Calu3 (cell line): ENCODE measurements around the gene RSRP1. TPM values are rescaled to one million over a fixed set of nuclear protein-coding genes. Genes with fewer than 3 reads are reported as not detected.

Experiments used
- BruUV-seq: library from RNA; stranded (reverse); fragments of 400-500 nt; replicated peaks from 2 replicates; lab custom pipeline; 2021; lab: Mats Ljungman, UMichigan
- CTCF ChIA-PET: fragments of 300-600 bp; sonication (Branson Sonifier 250); formaldehyde crosslinking; loops from one replicate; lab custom pipeline; 2022; ENCODE audit warnings: antibody characterized with exemption; lab: Charles Lee
- DNase-seq: peaks from one replicate; pipeline ENCODE4 v3.0.0; 2022
- H3K27ac Mint-ChIP-seq: one replicate; pipeline ENCODE4 v1.8.0; 2022; ENCODE audit warnings: mixed read lengths; ENCODE audit not compliant: unreplicated experiment
- H3K27me3 Mint-ChIP-seq: one replicate; pipeline ENCODE4 v1.8.0; 2022; ENCODE audit warnings: mixed read lengths; ENCODE audit not compliant: unreplicated experiment
- H3K36me3 Mint-ChIP-seq: one replicate; pipeline ENCODE4 v1.8.0; 2022; ENCODE audit warnings: mild to moderate bottlenecking, moderate library complexity, mixed read lengths; ENCODE audit not compliant: insufficient read depth, unreplicated experiment
- H3K4me1 Mint-ChIP-seq: one replicate; pipeline ENCODE4 v1.8.0; 2022; ENCODE audit warnings: mild to moderate bottlenecking, low read depth, mixed read lengths; ENCODE audit not compliant: unreplicated experiment
- H3K4me3 Mint-ChIP-seq: one replicate; pipeline ENCODE4 v1.8.0; 2022; ENCODE audit warnings: mild to moderate bottlenecking, low read depth, moderate library complexity, mixed read lengths; ENCODE audit not compliant: unreplicated experiment
- H3K9me3 Mint-ChIP-seq: one replicate; pipeline ENCODE4 v1.8.0; 2022; ENCODE audit warnings: low read depth, mixed read lengths; ENCODE audit not compliant: unreplicated experiment
- CTCF ChIP-seq: fragments of 200-600 bp; IDR thresholded peaks from one replicate; pipeline ENCODE4 v1.8.0; 2022; ENCODE audit warnings: antibody characterized with exemption; ENCODE audit not compliant: unreplicated experiment
- intact Hi-C: fragments of 100-400 bp; cut with micrococcal nuclease; formaldehyde crosslinking; loops from one replicate; pipeline ENCODE4 v1.10.0; 2022; ENCODE audit not compliant: unreplicated experiment
- total RNA-seq: library from RNA; stranded (reverse); gene quantifications from 2 replicates; pipeline ENCODE4 v1.2.3, GENCODE V29; 2022

RSRP1 gene
- total RNA-seq, 1 experiment from 2014 or later, result 56.9 TPM

- Mint-ChIP-seq H3K36me3 (no peaks in the 10 kb centered on the region), H3K4me3 (no peak overlapping the region), H3K27ac (no peak overlapping the region), H3K4me1 (peaks cover 10% of the 10 kb centered on the region), H3K9me3 (no peaks in the 10 kb centered on the region), H3K27me3 (peaks cover 43% of the 10 kb centered on the region)
- BruUV-seq, result no TSS peak
- no peak for TF ChIP-seq CTCF
- CTCF ChIA-PET, result no interaction called here
- DNase-seq, result no peak
- intact Hi-C loops, result no loop called here
Measured at GRCh38 chr1:25194572-25195020, 52.7 kb downstream of the RSRP1 start.

GRCh38 chr1:25194054-25194453, 53.2 kb downstream of the RSRP1 start:
- no peak overlapping the region for H3K4me3 Mint-ChIP-seq
- H3K36me3 Mint-ChIP-seq, result no peaks in the 10 kb centered on the region
- BruUV-seq, result no TSS peak
- H3K9me3 Mint-ChIP-seq, result no peaks in the 10 kb centered on the region
- H3K27ac Mint-ChIP-seq, result no peak overlapping the region
- intact Hi-C loops, result no loop called here
- peaks cover 38% of the 10 kb centered on the region for H3K27me3 Mint-ChIP-seq
- no peak for TF ChIP-seq CTCF
- peaks cover 10% of the 10 kb centered on the region for H3K4me1 Mint-ChIP-seq
- CTCF ChIA-PET, result no interaction called here
- DNase-seq, result no peak

GRCh38 chr1:25193229-25193628, 54.0 kb downstream of the RSRP1 start:
- no peak for TF ChIP-seq CTCF
- Mint-ChIP-seq H3K9me3 (no peaks in the 10 kb centered on the region), H3K4me1 (peaks cover 9% of the 10 kb centered on the region), H3K36me3 (no peaks in the 10 kb centered on the region), H3K27ac (no peak overlapping the region), H3K27me3 (peaks cover 30% of the 10 kb centered on the region), H3K4me3 (no peak overlapping the region)
- DNase-seq, result no peak
- CTCF ChIA-PET, result no interaction called here
- intact Hi-C loops, result no loop called here
- no TSS peak for BruUV-seq

Other genes with a start within 250 kb of the RSRP1 start
- 24.3 and 28.2 TPM in 2 replicates for gene SYF2, start 15.0 kb downstream of the RSRP1 start, total RNA-seq
- not detected in 2 replicates for gene RHD, start 25.1 kb upstream of the RSRP1 start, total RNA-seq
- 72.7 and 82.6 TPM in 2 replicates for gene TMEM50A, start 90.9 kb upstream of the RSRP1 start, total RNA-seq
- gene RHCE, start 173.4 kb upstream of the RSRP1 start, total RNA-seq, result 0.44 TPM in 1 of 2 replicates, not detected in the other
- 14.1 and 16.4 TPM in 2 replicates for gene MACO1, start 183.4 kb upstream of the RSRP1 start, total RNA-seq